ENCODE measurements around the gene NUP188.

- TF ChIP-seq CTCF (IDR thresholded peaks at IDR 0.05) (no peak), EZH2 (IDR thresholded peaks at IDR 0.05) (no peak), EZH2phosphoT487 (IDR thresholded peaks at IDR 0.05) (no peak)
Measured at GRCh38 chr9:128937310-128938165, 10.0 kb upstream of the NUP188 start.
